Skeletal muscle satellite cell (primary cell): ENCODE data around the gene FBXO15.

Experiments
- H3K27me3 ChIP-seq: 2 replicates; pipeline ENCODE4 v1.7.0; 2013; ENCODE audit warnings: low read length; ENCODE audit not compliant: control insufficient read depth, insufficient read depth
- H3K36me3 ChIP-seq: 2 replicates; pipeline ENCODE4 v1.7.0; 2013; ENCODE audit warnings: mild to moderate bottlenecking, control low read depth, low read length; ENCODE audit not compliant: insufficient read depth
- H3K4me1 ChIP-seq: 2 replicates; pipeline ENCODE4 v1.7.0; 2013; ENCODE audit warnings: low read length; ENCODE audit not compliant: control insufficient read depth, insufficient read depth
- H3K4me2 ChIP-seq: 2 replicates; pipeline ENCODE4 v1.7.0; 2013; ENCODE audit warnings: mild to moderate bottlenecking, low read length
- H3K4me3 ChIP-seq: 2 replicates; pipeline ENCODE4 v1.7.0; 2013; ENCODE audit warnings: low read length
- H3K9ac ChIP-seq: 2 replicates; pipeline ENCODE4 v1.7.0; 2013; ENCODE audit warnings: mild to moderate bottlenecking, low read depth, low read length, moderate library complexity
- H3K9me3 ChIP-seq: replicated peaks from 2 replicates; pipeline ENCODE4 v1.7.0; 2013; ENCODE audit warnings: mild to moderate bottlenecking, control low read depth, low read length

FBXO15 gene

GRCh38 chr18:74040459-74041332 is 106.9 kb downstream of the FBXO15 start:
- no peaks in the 10 kb centered on the region for H3K27me3 ChIP-seq
- peaks cover 10% of the 10 kb centered on the region for H3K9me3 ChIP-seq
- H3K4me1 ChIP-seq, result no peaks in the 10 kb centered on the region

GRCh38 chr18:74040008-74040407 is 107.6 kb downstream of the FBXO15 start:
- Histone ChIP-seq H3K9me3 (peaks cover 10% of the 10 kb centered on the region), H3K4me2 (no peak overlapping the region), H3K4me1 (no peaks in the 10 kb centered on the region), H3K9ac (no peak overlapping the region), H3K4me3 (no peak overlapping the region), H3K36me3 (no peaks in the 10 kb centered on the region), H3K27me3 (no peaks in the 10 kb centered on the region)

More at GRCh38 chr18:74040459-74041332, 106.9 kb downstream of the FBXO15 start:
- Histone ChIP-seq H3K4me2 (no peak overlapping the region), H3K4me3 (no peak overlapping the region), H3K36me3 (no peaks in the 10 kb centered on the region), H3K9ac (no peak overlapping the region)

GRCh38 chr18:74029161-74029560 is 118.5 kb downstream of the FBXO15 start:
- H3K4me1 ChIP-seq, result no peaks in the 10 kb centered on the region
- no peak overlapping the region for H3K4me2 ChIP-seq
- no peak overlapping the region for H3K9ac ChIP-seq
- H3K27me3 ChIP-seq, result no peaks in the 10 kb centered on the region
- H3K4me3 ChIP-seq, result no peak overlapping the region
- H3K9me3 ChIP-seq, result no peaks in the 10 kb centered on the region
- H3K36me3 ChIP-seq, result no peaks in the 10 kb centered on the region
